GM12874 (cell line): ENCODE measurements around the gene PFKL.

Source experiments
- CTCF ChIP-seq: IDR thresholded peaks from 2 replicates; pipeline ENCODE4 v1.5.1; 2011; ENCODE audit warnings: low read depth, mild to moderate bottlenecking, control low read depth, low read length, moderate library complexity; ENCODE audit not compliant: insufficient read depth

Gene PFKL

DNA sequence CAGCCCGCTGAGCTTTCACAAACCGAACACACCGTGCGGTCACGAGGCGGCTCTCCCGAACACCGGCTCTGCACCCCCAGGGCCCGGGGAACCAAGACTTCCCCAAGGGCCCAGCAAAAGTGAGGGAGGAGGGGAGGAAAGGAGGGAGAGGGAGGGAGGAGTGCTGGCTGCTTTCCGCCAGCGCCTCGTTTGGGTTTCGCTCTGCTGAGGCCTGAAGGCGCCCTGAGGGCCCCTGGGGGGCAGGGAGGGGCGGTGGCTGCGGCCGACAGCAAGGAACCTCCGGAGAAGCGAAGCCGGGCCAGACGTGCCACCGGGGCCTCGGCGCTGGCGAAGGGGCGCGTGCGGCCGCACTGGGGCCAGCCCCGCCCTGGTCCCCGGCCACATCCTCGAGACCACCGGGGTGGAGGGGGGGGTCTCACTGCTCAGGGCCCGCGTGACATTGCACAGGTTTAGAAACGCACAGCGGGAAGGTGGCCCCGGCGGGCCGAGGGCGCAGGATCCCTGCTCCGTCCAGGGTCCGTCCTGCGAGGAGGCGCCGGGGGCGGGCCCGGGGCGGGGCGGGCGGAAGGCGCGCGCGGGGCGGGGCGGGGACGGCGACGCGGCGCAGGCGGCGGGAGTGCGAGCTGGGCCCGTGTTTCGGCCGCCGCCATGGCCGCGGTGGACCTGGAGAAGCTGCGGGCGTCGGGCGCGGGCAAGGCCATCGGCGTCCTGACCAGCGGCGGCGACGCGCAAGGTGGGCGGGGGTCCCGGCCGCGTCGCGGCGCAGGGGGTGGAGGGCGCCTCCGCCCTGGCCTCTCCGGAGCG lies at the start of gene PFKL:
Gene PFKL, plus strand, starts transcription at position 596 of the 804 bp plus-strand sequence. Its CDS starts 53 bp downstream, at position 649.
- no peak for TF ChIP-seq CTCF

- TF ChIP-seq CTCF, result no peak
These were observed 45.8 kb upstream of the PFKL start for GRCh38 chr21:44253832-44254710.

- TF ChIP-seq CTCF, result no peak
These were observed 44.3 kb upstream of the PFKL start for GRCh38 chr21:44255511-44255981.

GRCh38 chr21:44258056-44258725 lies 41.7 kb upstream of the PFKL start:
- no peak for TF ChIP-seq CTCF

DNA sequence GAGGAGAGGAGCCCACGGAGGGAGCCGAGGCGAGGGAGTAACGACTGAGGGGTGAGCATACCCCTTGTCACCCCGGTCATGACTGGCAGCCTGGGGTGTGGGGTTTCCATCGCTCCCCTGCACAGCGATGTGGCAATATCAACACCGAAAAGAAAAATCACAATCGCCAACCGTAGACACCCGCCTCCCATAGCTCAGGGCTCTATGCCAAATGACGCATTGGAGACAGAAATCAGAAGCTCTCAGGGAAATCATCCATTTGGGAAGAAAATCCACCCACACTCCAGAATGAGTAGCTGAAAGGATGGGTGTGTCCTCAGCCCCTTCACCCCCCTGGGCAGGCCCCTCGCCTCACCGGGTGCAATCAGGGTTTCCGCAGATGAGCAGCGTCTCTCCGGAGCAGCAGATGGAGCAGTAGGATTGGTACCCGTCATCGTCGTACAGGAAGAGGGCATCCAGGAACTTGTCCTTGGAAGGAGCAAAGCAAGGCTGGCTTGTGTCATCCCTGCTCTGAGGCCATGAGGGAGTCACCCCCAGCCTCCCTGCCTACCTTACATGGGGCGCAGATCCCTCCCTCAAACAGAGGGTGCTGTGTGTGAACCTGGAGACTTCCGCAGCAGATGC lies 40.7 kb upstream of the PFKL start:
- no peak for TF ChIP-seq CTCF

GRCh38 chr21:44260066-44260465 lies 39.8 kb upstream of the PFKL start:
- no peak for TF ChIP-seq CTCF
